ENCODE measurements around the gene SLC8B1. TPM values are rescaled to one million over a fixed set of nuclear protein-coding genes. Genes with fewer than 3 reads are reported as not detected.

Gene SLC8B1
- total and polyA plus RNA-seq, 2 donors from 2014 or later: 18.6 to 61.5 TPM

DNA sequence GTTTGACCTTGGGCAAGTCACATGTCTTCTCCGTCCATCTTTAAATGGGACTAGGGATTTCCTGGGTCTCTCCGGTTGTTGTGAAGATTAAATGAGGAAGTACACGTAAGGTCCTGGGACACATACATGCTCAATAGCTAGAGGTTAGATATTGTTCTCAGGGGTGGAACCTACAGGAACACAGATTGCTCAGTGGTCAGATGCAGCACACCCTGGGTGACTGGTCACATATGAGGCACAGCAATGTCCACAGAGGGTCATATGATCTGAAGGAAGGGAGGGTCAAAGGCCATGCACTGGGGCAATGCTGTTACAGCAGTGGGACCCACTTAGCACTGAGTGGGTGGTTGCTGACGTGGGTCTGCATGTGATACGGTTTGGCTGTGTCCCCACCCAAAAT lies 11.4 kb upstream of the SLC8B1 start:
- Histone ChIP-seq H3K27ac (ENCODE audit: low read depth in 2 of 2, low read length in 2 of 2) (no peak overlapping the region), H3K9ac (ENCODE audit: low read length in 3 of 3) (no peak overlapping the region), H3K4me1 (ENCODE audit: control insufficient read depth in 2 of 3, insufficient read depth in 2 of 3, low read depth in 1 of 3, low read length in 3 of 3) (no peaks in the 10 kb centered on the region), H3K36me3 (ENCODE audit: control insufficient read depth in 2 of 3, insufficient read depth in 3 of 3, low read length in 3 of 3) (no peaks in the 10 kb centered on the region), H3K9me3 (ENCODE audit: control insufficient read depth in 2 of 3, insufficient read depth in 1 of 3, low read length in 3 of 3) (no peaks in the 10 kb centered on the region), H3K27me3 (ENCODE audit: control insufficient read depth, insufficient read depth, low read length) (no peaks in the 10 kb centered on the region), H3K4me3 (ENCODE audit: low read length in 3 of 3) (no peak overlapping the region)
- DNase-seq (no peak), FAIRE-seq (no peak)
- TF ChIP-seq, protein P1, sequence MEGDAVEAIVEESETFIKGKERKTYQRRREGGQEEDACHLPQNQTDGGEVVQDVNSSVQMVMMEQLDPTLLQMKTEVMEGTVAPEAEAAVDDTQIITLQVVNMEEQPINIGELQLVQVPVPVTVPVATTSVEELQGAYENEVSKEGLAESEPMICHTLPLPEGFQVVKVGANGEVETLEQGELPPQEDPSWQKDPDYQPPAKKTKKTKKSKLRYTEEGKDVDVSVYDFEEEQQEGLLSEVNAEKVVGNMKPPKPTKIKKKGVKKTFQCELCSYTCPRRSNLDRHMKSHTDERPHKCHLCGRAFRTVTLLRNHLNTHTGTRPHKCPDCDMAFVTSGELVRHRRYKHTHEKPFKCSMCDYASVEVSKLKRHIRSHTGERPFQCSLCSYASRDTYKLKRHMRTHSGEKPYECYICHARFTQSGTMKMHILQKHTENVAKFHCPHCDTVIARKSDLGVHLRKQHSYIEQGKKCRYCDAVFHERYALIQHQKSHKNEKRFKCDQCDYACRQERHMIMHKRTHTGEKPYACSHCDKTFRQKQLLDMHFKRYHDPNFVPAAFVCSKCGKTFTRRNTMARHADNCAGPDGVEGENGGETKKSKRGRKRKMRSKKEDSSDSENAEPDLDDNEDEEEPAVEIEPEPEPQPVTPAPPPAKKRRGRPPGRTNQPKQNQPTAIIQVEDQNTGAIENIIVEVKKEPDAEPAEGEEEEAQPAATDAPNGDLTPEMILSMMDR (IDR thresholded peaks at IDR 0.05; ENCODE audit: borderline replicate concordance, extremely low read depth, insufficient read depth): no peak
- intact Hi-C loops (cut with DNase I): no loop called here

DNA sequence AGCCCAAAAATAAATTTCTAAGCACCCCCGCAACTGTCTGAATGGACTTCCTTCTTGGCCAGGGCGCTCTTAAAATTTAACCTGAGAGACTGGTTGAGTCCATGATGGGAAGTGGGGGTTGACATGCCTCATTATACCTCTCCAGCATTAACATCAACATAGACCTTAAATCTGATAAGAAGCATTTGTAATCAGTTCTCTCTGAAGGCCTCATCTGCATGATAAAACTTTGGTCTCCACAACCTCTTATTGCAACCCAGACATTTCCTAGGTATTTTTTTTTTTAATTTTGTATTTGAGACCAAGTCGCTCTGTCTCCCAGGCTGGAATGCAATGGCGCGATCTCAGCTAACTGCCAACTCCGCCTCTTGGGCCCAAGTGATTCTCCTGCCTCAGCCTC lies 10.4 kb upstream of the SLC8B1 start:
- DNase-seq (no peak), FAIRE-seq (no peak)
- Histone ChIP-seq H3K9me3 (ENCODE audit: control insufficient read depth in 2 of 3, insufficient read depth in 1 of 3, low read length in 3 of 3) (no peaks in the 10 kb centered on the region), H3K4me1 (ENCODE audit: control insufficient read depth in 2 of 3, insufficient read depth in 2 of 3, low read depth in 1 of 3, low read length in 3 of 3) (no peaks in the 10 kb centered on the region), H3K9ac (ENCODE audit: low read length in 3 of 3) (no peak overlapping the region), H3K27me3 (ENCODE audit: control insufficient read depth, insufficient read depth, low read length) (no peaks in the 10 kb centered on the region), H3K36me3 (ENCODE audit: control insufficient read depth in 2 of 3, insufficient read depth in 3 of 3, low read length in 3 of 3) (no peaks in the 10 kb centered on the region), H3K27ac (ENCODE audit: low read depth in 2 of 2, low read length in 2 of 2) (no peak overlapping the region), H3K4me3 (ENCODE audit: low read length in 3 of 3) (no peak overlapping the region)
- intact Hi-C loops (cut with DNase I): no loop called here
- TF ChIP-seq, protein P1 (IDR thresholded peaks at IDR 0.05; ENCODE audit: borderline replicate concordance, extremely low read depth, insufficient read depth): no peak

DNA sequence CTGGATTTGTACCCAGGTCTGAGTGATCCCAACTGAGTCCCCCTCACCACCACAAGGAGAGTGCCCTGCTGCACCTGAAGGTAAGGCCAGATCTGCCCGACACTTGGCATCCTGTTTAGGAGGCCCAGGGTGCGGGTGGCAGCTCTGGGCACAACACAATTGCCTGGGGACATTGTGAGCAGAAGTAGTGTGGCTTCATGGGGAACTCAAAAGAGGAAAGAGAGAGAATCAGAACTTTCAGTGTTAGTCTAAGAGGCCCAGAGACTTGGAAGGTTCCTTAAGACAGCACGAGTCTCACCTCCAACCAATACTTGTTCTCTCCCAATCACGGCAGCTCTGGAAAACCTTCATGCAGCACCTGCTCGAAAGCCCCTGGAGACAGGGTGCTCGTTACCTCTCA lies 6.6 kb upstream of the SLC8B1 start:
- Histone ChIP-seq H3K27ac (ENCODE audit: low read depth in 2 of 2, low read length in 2 of 2) (no peak overlapping the region), H3K27me3 (ENCODE audit: control insufficient read depth, insufficient read depth, low read length) (no peaks in the 10 kb centered on the region), H3K9ac (ENCODE audit: low read length in 3 of 3) (no peak overlapping the region), H3K4me3 (ENCODE audit: low read length in 3 of 3) (no peak overlapping the region), H3K9me3 (ENCODE audit: control insufficient read depth in 2 of 3, insufficient read depth in 1 of 3, low read length in 3 of 3) (no peaks in the 10 kb centered on the region), H3K4me1 (ENCODE audit: control insufficient read depth in 2 of 3, insufficient read depth in 2 of 3, low read depth in 1 of 3, low read length in 3 of 3) (no peaks in the 10 kb centered on the region), H3K36me3 (ENCODE audit: control insufficient read depth in 2 of 3, insufficient read depth in 3 of 3, low read length in 3 of 3) (no peaks in the 10 kb centered on the region)
- intact Hi-C loops (cut with DNase I): no loop called here
- FAIRE-seq: no peak
- TF ChIP-seq, protein P1 (IDR thresholded peaks at IDR 0.05; ENCODE audit: borderline replicate concordance, extremely low read depth, insufficient read depth): no peak
- no peak for DNase-seq

DNA sequence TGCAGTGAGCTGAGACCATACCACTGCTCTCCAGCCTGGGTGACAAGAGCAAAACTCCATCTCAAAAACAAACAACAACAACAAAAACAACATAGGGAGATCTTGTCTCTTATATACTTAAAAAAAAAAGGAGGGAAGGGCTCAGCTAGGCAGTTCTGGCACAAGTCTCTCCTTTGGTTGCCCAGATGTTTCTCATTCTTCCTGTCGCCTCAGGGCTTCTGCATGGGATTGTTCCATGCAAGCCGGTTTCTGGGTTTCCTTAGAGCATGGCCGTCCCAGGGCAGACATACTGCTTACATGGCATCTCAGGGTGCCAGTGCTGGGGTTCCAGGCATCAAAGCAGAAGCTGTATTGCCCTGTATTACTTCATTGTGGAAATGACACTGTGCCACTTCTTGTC lies 5.2 kb upstream of the SLC8B1 start:
- no peak overlapping the region for H3K4me3 ChIP-seq (ENCODE audit: low read length in 3 of 3)
- no peaks in the 10 kb centered on the region for H3K36me3 ChIP-seq (ENCODE audit: control insufficient read depth in 2 of 3, insufficient read depth in 3 of 3, low read length in 3 of 3)
- no peaks in the 10 kb centered on the region for H3K9me3 ChIP-seq (ENCODE audit: control insufficient read depth in 2 of 3, insufficient read depth in 1 of 3, low read length in 3 of 3)
- DNase-seq (no peak), FAIRE-seq (no peak)
- H3K9ac ChIP-seq (ENCODE audit: low read length in 3 of 3): no peak overlapping the region
- no peak overlapping the region for H3K27ac ChIP-seq (ENCODE audit: low read depth in 2 of 2, low read length in 2 of 2)
- TF ChIP-seq, protein P1 (IDR thresholded peaks at IDR 0.05; ENCODE audit: borderline replicate concordance, extremely low read depth, insufficient read depth): no peak
- H3K27me3 ChIP-seq (ENCODE audit: control insufficient read depth, insufficient read depth, low read length): no peaks in the 10 kb centered on the region
- intact Hi-C loops (cut with DNase I): no loop called here
- H3K4me1 ChIP-seq (ENCODE audit: control insufficient read depth in 2 of 3, insufficient read depth in 2 of 3, low read depth in 1 of 3, low read length in 3 of 3): no peaks in the 10 kb centered on the region
